ENCODE measurements around the gene EPHB3. TPM values are rescaled to one million over a fixed set of nuclear protein-coding genes. Genes with fewer than 3 reads are reported as not detected.

The EPHB3 gene
- 0.20 to 0.61 TPM (median 0.28 TPM) in 5 replicates for total RNA-seq (2022; extraction: Qiagen RNA extraction)

DNA sequence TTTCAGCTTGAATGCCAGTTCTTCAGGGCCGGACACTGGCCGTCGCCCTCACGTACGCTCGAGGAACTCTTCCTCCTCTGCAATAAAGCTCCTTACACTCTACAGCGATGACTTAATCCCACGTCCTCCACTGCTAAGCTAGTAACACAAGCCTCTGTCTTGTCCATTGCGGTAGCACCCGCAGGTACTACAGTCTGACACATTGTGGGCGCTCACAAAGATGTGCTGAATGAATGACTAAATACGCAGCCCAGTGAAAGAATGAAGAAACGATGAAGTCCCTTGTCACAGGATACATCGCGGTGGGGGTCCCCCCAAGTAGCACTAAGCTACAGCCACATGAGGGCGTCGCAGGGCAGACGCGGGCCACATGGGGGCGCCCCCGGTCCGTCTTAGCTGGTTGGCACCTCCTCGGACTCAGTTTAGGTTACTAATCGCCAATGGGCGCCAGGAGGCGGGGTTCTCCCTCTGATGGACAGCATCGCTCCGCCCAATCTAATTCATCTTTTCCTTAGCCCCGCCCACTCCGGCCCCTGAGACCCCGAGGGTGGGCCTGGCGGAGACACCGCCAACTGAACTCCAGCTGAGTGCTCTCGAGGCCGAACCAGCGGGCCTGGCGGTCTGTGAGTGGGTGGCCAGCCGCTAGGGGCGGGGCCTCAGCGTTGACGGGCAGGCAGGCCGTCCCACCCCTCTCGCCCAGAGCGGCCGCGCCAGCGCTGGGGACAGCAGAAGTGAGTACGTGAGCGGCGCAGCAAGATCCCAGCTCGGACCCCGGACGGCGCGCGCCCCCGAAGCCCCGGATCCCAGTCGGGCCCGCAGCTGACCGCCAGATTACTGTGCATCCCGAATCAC, at the start of gene EPHB3:
Gene EPHB3, plus strand, starts transcription at position 725 of the 852 bp plus-strand sequence. CDS start 451 bp downstream, outside the sequence.

Other genes starting within 250 kb of the EPHB3 start
- 243 to 270 TPM (median 254 TPM) in 5 replicates for gene EIF4G1, start 247.2 kb upstream of the EPHB3 start, total RNA-seq (2022; extraction: Qiagen RNA extraction)
- 9.6 to 12.5 TPM (median 11.3 TPM) in 5 replicates for gene FAM131A, start 224.2 kb upstream of the EPHB3 start, total RNA-seq (2022; extraction: Qiagen RNA extraction)
- gene CLCN2, start 200.2 kb upstream of the EPHB3 start, total RNA-seq (2022; extraction: Qiagen RNA extraction): 3.8 to 5.6 TPM (median 5.0 TPM) in 5 replicates
- 67.4 to 73.9 TPM (median 72.6 TPM) in 5 replicates for gene POLR2H, start 200.1 kb upstream of the EPHB3 start, total RNA-seq (2022; extraction: Qiagen RNA extraction)
- gene THPO, start 183.6 kb upstream of the EPHB3 start, total RNA-seq (2022; extraction: Qiagen RNA extraction): 0.05 to 0.16 TPM in 2 of 5 replicates, not detected in the others
- 0.11 to 0.36 TPM (median 0.23 TPM) in 5 replicates for gene CHRD, start 181.7 kb upstream of the EPHB3 start, total RNA-seq (2022; extraction: Qiagen RNA extraction)
- gene MAGEF1, start 150.3 kb downstream of the EPHB3 start, total RNA-seq (2022; extraction: Qiagen RNA extraction): 26.0 to 30.8 TPM (median 29.3 TPM) in 5 replicates